ENCODE data around the gene APOBEC3H.

GRCh38 chr22:39129746-39130145 lies 32.7 kb downstream of the APOBEC3H start:
- TF ChIP-seq POLR2AphosphoS5 (IDR thresholded peaks at IDR 0.05; ENCODE audit: low read depth, low read length): no peak
- TF ChIP-seq TAF1 (IDR thresholded peaks at IDR 0.05; ENCODE audit: borderline replicate concordance, insufficient read depth, low read length): no peak
- TF ChIP-seq SIN3A (IDR thresholded peaks at IDR 0.05; ENCODE audit: borderline replicate concordance, insufficient read depth, low read length): no peak
- TF ChIP-seq, protein P1, sequence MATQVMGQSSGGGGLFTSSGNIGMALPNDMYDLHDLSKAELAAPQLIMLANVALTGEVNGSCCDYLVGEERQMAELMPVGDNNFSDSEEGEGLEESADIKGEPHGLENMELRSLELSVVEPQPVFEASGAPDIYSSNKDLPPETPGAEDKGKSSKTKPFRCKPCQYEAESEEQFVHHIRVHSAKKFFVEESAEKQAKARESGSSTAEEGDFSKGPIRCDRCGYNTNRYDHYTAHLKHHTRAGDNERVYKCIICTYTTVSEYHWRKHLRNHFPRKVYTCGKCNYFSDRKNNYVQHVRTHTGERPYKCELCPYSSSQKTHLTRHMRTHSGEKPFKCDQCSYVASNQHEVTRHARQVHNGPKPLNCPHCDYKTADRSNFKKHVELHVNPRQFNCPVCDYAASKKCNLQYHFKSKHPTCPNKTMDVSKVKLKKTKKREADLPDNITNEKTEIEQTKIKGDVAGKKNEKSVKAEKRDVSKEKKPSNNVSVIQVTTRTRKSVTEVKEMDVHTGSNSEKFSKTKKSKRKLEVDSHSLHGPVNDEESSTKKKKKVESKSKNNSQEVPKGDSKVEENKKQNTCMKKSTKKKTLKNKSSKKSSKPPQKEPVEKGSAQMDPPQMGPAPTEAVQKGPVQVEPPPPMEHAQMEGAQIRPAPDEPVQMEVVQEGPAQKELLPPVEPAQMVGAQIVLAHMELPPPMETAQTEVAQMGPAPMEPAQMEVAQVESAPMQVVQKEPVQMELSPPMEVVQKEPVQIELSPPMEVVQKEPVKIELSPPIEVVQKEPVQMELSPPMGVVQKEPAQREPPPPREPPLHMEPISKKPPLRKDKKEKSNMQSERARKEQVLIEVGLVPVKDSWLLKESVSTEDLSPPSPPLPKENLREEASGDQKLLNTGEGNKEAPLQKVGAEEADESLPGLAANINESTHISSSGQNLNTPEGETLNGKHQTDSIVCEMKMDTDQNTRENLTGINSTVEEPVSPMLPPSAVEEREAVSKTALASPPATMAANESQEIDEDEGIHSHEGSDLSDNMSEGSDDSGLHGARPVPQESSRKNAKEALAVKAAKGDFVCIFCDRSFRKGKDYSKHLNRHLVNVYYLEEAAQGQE (IDR thresholded peaks at IDR 0.05; ENCODE audit: insufficient read depth in 1 of 2, low read depth in 2 of 2, low read length in 2 of 2): no peak
- no peak for TF ChIP-seq FOXP2 (optimal IDR thresholded peaks at IDR 0.05; ENCODE audit: borderline replicate concordance, extremely low read depth, extremely low read length, insufficient read depth)
